Stimulated activated CD8-positive, alpha-beta memory T cell treated with anti-CD3 and anti-CD28 coated beads, Interleukin-15, amount 100 ng/mL, for 24 hours (primary cell): ENCODE results near the gene FUT7.
A peak's percentile ranks its signal among the peaks of the same experiment; 100 is the strongest.
"Not testable (repeated sequence)": the region's sequence is repeated elsewhere in the genome, so short reads cannot be mapped to it uniquely, and the experiment has no call there.

ENCODE experiments used
- DNase-seq: peaks from one replicate; pipeline ENCODE4 v3.0.0-alpha.2; 2020; ENCODE audit warnings: low read depth

FUT7 gene

GRCh38 chr9:137066096-137066861 lies 34.4 kb upstream of the FUT7 start:
- no peak for DNase-seq

DNA sequence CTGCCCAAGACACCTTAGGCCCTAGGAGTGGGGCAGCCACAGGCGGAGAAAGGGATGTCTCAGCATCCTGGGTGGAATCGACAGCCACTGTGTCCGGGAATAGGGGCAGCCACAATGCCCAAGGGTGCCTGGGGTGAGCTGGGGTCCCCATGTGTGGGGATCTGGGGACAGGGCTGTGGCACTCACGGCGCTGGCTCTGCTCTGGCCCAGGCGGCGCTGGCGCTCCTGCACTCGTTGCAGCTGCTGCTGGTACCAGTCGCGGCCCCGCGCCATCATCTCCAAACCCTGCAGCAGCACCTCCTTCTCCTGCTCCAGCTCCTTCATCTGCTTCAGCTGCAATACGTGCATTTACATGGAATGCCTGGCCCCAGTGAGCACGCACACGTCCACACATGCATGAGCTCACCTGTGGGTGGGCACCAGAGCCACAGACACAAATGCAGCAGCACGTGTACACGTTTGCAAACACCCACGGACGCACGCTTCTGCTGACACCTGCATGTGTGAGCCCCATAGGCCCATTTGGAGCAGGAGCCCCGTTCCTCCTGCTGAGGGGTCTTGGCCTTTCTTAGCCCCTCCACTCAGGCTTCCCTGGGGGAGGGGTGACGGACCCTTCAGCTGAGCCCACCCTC lies 33.6 kb upstream of the FUT7 start:
- DNase-seq: no peak

DNA sequence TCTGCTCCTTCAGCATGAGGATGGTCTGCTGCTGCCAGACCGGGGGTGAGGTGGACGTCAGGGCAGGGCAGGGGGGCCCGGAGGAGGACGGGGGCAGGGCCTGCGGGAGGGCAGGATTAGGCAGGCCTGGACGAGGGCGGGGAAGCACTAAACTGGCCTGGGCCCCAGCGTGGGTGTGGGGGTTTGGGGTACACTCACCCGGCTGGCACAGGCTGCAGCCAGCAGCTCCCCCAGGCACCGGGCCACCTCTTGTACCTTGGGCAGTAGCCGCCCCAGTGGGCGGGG lies 32.9 kb upstream of the FUT7 start:
- no peak for DNase-seq

GRCh38 chr9:137064027-137064879 lies 32.4 kb upstream of the FUT7 start:
- peak; percentile 68 for DNase-seq

DNA sequence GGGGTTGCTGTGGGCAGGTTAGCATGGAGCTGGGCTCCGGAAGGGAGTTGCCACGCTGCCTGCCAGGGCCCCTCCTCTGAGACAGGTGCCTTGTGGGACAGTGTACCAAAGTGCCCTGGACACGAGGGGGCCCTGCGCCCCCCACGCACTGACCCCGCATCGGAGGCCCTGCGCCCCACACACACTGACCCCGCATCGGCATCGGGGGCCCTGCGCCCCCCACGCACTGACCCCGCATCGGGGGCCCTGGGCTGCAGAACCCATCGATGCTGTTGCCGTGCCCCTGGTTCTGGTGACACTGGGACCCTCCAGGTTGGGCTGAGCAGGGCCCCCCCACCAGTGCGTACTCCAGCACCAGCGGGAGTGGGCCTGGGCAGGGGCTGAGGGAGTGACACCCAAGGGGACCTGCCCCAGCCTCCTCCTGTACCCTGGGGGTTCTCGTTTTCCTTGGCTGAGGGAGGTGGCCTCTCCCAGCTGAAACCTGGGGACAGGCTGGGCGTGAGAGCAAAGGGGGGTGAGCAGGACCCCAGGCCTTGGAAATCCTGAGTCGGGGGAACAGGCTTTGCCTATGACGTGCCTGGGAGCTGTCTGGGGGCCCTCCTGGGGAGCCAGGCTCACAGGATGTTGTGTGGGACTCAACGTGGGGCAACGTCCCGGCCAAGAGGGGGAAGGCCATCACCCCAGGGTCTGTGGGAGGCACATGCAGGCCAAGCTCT lies 31.6 kb upstream of the FUT7 start:
- no peak for DNase-seq

DNA sequence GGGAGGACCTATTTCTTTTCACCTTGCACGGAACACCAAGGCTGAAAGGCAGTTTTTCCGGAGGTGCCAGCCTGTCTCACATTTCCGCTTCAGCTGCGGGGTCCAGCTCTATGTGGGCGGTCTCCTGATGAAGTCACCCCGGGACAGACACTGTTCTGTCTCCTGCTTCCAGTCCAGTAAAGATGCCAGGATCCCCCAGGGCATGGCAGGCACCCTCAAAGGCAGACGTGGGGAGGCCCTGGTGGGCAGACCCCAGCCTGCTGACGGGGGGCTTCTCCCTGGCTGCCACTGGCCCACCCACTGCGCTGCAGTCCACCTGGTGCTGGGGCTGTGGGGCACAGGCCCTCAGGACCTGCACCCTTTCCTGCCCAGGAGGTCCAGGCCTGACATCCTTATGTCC lies 30.9 kb upstream of the FUT7 start:
- DNase-seq: not testable (repeated sequence)

DNA sequence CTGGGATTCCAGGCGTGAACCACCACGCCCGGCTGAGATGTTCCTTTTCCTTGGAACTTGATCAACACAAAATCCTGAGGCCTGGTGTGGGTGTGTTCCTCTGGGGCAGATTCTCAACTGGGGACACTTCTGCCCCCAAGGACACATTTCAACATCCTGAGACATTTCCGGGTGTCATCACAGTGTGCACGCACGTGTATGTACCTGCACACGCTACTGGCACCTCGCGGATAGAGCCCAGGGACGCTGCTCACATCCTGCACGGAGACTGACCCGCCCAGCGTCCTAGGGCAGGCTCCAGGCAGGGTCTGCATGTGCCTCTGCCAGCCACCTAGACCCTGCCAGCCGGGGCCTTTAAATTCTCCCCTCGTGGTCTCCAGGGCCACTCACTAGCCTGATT lies 30.5 kb upstream of the FUT7 start:
- DNase-seq: no peak

GRCh38 chr9:137058521-137059234 lies 26.8 kb upstream of the FUT7 start:
- no peak for DNase-seq

DNA sequence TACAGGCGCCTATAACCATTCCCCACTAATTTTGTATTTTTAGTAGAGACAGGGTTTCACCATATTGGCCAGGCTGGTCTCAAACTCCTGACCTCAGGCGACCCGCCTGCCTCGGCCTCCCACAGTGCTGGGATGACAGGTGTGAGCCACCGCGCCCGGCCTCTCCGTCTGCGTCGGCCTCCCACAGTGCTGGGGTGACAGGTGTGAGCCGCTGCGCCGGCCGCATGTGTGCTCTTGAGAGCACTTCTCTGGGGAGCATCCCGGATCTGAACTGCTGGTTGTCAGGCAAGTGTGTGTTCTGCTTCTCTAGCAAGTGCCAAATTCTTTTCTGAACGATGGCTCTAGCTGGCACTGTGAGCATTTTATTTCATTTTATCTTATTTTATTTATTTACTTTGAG lies 25.7 kb upstream of the FUT7 start:
- DNase-seq: no peak

DNA sequence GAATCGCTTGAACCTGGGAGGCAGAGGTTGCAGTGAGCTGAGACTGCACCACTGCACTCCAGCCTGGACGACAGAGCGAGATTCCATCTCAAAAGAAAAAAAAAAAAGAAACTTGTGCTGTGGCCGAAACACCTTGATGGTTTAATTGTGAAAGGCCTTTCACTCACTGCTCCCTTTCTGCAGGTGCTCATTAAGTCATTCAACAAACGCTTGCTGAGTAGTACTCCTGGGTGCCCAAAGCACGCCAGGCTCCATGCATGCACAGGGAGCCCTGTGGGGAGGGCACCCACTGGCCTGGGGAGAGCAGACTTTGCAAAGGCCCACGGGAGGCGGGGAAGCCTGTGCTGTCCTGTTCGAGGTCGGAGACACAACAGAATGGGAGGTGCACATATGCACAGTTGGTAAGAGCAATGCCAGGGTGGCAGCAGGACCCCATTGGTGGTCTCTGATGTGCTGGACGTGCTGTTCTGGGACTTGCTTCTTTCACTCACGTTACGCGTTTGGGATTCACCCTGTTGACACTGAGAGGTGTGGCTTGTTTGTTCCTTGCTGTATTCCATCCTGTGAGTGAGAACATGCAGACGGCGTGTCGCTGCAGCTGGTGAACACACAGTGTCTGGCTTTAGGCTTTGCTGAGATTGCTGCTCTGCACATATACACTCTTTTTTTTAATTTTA lies 25.0 kb upstream of the FUT7 start:
- DNase-seq: no peak

- DNase-seq: no peak
Observed at GRCh38 chr9:137055385-137056364, 23.8 kb upstream of the FUT7 start.

- no peak for DNase-seq
Observed at GRCh38 chr9:137054932-137055384, 23.1 kb upstream of the FUT7 start.

DNA sequence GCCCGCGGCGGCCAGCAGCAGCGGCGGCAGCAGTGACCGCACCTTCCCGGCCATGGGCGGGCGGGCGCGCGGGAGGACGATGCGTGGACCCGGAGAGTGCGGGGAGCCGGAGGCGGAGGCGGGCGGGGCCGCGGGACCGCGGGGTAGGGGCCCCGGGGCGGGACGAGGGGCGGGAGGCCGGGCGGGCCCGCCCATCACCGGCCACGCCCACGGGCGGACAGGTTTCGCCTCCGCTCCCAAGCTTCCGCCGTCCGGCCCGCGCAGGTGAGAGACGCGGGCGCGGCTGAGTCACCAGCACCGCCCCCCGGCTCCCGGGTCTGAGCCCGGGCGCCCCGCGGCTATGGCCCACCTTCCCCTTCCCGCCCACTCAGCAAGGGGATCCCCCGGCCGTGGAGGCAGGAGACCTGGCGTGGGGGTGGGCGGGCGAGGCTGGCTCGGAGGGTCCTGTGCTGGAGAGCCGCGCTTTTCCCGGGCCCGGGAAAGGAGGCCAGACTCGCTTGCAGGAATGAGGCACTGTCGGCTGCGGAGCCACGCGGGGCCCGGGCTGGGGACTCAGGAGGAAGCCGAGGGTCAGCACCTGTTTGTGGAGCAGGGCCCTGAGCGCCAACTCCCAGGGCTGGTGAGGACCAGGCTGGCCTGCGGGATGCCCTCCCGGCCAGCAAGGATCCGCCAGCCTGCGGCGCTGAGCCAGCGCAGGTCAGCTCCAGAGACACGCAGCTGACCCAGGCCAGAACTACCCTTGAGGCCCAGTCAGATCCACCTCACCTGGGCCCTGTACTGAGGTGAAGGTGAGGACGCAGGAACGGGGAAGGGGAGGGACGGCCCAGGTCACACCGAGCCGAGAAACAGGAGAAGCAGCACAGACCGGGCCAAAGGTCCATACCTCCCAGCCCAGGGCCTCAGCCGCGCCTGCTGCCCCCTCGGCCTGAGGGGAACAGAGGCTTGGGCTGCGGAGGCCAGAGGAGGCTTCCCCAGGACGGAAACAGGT lies 22.4 kb upstream of the FUT7 start, which contains the start of gene ENTPD2:
Gene ENTPD2, minus strand, starts transcription at position 118 of the 988 bp plus-strand sequence. Its CDS starts 64 bp downstream, at position 54.
- no peak for DNase-seq

DNA sequence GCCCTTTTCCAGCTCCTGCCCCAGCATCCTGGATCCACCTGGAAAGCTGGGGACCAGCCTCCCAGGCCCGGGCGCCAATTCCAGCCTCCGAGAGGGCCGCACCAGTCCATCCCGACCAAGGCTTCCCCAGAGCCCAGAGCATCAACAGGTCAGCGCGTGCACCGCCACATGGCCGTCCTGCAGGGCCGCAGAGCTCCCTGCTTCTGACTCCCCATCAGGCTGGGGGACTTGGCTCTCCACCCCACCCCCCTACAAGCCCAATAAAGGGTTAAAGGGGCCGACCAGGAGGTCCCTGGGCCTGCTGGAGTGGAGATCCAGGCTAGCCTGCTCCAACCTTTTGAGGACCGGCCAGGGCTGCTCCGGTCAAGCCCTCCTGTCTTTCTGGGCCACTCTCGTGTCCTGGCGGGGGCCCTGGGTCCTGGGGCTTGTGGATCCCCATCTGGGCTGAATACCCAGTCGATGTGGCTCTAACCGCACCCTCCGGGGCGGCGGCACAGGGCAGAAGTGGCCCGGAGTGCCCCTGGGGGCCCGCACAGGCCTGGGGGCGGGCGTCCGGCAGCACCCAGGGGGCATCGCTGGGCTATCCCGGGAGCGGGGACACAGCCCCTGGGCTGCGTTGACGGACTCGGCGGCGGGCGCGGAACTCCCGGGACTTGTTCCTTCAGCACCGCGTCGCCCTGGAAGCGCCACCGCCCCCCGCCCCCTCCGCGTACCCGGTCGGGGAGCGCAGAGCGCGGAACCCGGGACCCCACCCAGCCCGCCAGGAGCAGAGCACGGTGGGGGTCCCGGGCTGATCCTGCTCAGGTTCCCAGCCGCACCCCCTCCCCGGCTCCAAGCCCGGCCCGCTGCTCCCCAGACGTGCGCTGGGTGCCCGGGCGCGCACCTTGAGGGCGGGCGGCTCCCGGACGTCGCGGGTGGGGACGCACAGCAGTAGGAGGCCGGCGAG lies 21.4 kb upstream of the FUT7 start:
- no peak for DNase-seq

DNA sequence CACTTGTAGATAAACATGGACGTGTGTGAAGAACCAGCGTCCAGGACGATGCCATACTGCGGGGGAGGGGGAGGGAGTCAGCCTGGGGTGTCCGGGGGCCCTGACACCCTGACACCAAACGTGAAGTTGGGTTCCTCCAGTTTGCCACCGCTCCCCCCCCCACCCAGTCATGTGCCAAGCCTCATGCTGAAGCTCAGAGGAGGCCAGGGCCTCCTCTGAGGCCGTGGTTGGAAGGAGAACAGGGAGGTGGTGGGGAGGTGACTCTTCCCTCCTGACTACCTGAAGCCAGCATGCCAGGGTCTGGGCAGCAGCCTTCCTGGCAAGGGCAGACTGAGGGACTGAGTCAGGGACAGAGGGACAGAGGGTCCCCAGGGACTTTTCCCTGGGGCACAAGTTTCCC lies 20.4 kb upstream of the FUT7 start:
- DNase-seq: no peak

DNA sequence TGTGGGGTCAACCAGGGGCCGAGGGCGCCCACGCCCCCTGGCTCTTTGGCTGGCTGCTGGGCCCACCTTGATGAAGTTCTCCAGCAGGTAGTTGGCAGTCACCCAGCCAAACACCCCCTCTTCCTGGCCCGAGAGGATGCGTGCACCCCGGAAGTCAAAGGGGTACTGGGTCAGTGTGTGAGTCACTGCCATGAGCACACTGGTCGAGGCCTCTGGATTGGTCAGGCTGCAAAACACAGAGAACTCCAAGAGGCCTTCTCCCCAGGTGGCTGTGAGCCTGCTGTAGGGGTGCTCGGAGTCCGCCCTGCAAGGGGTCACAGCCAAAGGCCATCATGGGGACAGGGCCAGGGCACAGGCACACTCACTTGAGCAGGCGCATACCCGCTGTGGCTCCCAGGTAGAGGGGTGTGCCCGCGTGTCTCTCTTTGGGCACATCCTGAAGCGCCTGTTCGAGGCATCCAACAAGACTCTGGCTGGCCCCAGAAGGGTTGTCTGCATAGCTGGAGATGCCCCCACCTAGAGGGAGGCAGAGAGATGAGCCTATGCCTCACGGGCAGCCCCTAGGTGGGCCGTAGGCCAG lies 19.3 kb upstream of the FUT7 start:
- no peak for DNase-seq

- no peak for DNase-seq
Observed at GRCh38 chr9:137050570-137050969, 18.7 kb upstream of the FUT7 start.
